GM12891 (cell line): Measurements from ENCODE around the gene WASHC4.

ENCODE experiments used
- POLR2A ChIP-seq: IDR thresholded peaks from 2 replicates; pipeline ENCODE4 v1.6.1; 2011; ENCODE audit warnings: low read depth, low read length, control low read depth
- POLR2AphosphoS5 ChIP-seq: IDR thresholded peaks from 2 replicates; pipeline ENCODE4 v1.6.1; 2011; ENCODE audit warnings: low read depth, low read length, control low read depth
- TAF1 ChIP-seq: IDR thresholded peaks from 2 replicates; pipeline ENCODE4 v1.6.1; 2011; ENCODE audit warnings: low read depth, low read length, control low read depth

GRCh38 chr12:105092336-105092735 is 15.2 kb upstream of the WASHC4 start:
- no peak for TF ChIP-seq POLR2A
- no peak for TF ChIP-seq POLR2AphosphoS5
- no peak for TF ChIP-seq TAF1
